C4-2B (cell line): ENCODE data around the gene MESP1.
A peak's percentile ranks its signal among the peaks of the same experiment; 100 is the strongest.

Experiments
- H3K27ac ChIP-seq: fragments of 450-650 bp; 2 replicates; pipeline ENCODE4 v1.5.1; 2017
- CTCF ChIP-seq: fragments of 450-650 bp; conservative IDR thresholded peaks from 2 replicates; pipeline ENCODE4 v1.5.1; 2017; ENCODE audit warnings: mild to moderate bottlenecking
- ZFX ChIP-seq: fragments of 450-650 bp; IDR thresholded peaks from 2 replicates; pipeline ENCODE4 v1.6.1; 2017

Gene MESP1

DNA sequence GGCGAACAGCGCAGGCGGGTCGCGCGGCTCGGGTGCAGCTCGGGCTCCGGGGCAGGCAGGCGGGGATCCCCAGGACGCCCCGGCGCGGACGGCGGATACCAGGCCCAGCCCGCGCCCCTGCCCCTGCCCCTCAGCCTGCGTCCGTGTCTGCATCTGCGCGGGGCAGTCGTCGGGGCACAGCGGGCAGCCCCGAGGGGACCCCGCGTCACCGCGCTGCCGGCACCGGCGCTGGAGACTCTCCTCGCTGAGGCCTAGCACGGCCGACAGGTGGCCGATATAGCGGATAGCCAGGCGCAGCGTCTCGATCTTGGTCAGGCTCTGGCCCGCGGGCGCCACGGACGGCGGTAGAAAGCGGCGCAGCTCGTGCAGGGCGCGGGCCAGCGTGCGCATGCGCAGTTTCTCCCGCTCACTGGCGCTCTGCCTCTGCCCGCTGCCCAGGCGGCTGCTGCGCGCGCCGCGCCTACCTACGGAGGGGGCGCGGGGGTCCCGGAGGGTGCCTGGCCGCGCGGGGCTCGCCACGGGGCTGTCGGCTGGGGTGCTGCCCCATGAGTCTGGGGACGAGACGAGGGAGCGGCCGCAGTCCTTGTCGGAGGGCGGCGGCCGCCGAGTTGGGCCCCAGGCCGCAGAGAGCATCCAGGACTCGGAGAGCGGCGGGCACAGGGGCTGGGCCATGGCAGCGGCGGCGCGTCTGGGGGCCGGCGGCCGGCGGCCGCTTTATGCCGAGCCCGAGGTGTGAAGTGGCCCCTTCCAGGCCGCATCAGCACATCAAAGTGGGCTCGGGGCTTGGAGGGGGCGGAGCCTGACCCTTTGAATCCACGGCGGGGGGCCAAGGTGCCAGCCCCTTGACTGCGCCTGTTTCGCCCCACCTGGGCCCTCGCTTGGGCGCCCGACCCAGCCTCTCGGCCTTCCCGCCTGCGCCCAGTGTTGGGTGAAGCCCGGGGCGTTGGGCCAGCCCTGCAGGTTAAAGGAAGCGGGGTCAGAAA is at the start of gene MESP1:
TSS of gene MESP1 (minus strand) at position 690 of the 983 bp plus-strand sequence. CDS start at position 672, 18 bp downstream.
- peak; percentile 81 for TF ChIP-seq ZFX
- TF ChIP-seq CTCF: peak; percentile 91
- peak within 1 kb of the TSS; percentile 85 for H3K27ac ChIP-seq

DNA sequence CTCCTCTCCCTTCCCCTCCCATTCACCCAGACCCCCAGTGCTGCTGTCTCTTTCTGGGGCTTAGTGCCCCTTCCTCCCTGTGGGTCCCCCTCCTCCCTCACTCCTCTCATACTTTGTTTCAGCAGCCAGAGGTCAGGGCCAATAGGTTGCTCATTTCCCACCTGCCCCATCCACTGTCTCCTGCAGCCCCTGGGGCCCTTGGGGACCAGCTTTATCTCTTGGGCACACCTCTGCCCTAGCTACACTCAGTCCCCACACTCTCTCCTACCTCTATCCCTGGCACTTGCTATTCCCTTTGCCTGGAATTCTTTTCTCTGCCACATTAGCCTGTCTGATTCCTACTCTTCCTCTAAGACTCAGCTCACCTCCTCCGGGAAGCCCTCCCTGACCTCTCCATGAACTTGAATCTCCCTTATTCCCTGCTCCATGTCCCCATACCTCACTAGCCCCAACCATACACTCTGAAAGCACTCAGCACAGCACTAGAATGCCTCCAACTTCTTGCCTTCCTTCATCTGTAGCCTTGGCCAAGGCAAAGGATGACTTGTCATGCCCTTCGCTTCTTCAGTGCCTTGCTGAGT is 49.0 kb upstream of the MESP1 start:
- no peak overlapping the region for H3K27ac ChIP-seq
- TF ChIP-seq ZFX: no peak
- no peak for TF ChIP-seq CTCF

DNA sequence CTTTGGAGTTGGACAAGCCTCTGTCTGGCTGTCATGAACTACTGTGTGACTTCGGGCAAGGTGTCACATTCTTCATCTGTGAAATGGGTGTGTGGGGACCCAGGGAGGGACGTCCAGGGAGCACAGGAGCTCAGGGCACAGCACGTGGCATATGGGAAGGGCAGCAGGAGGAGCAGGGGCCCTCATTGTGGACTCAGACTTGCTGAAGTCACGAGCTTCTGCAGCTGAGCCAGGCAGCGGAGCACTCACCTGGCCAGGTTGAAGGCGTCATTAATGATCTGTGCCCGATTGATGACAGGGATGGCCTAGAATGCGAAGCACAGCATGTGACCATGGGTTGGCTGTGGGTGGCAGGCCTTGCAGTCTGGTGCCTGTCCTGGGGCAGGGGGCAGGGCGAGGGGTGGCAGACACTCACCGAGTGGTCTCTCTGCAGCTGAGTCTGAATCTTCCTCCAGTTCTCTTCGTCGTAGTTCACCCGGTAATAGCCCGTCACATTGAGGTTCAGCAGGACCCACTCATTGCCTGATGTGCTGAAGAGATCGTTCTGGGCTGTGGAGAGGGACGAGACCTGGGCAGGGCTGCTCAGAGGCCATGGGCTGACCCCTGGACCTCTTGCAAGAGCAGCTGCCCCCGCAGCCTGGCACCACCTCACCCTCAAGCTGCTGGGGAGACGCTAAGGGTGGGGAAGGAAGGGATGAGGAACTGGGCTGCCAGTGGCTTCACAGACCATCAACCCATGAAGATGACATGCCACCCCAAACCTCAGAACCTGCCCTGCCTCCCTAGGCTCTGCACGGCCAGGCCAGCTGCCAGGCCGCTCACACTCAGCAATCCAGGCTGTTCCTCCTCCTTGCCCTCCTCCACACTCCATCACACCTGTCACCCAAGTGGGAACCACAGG is 48.2 kb upstream of the MESP1 start:
- TF ChIP-seq ZFX (no peak), CTCF (no peak)
- no peak overlapping the region for H3K27ac ChIP-seq

- TF ChIP-seq ZFX (no peak), CTCF (no peak)
- H3K27ac ChIP-seq: no peak overlapping the region
Measured at GRCh38 chr15:89797678-89798201, 46.7 kb upstream of the MESP1 start.

- H3K27ac ChIP-seq: no peak overlapping the region
- TF ChIP-seq ZFX (no peak), CTCF (no peak)
Measured at GRCh38 chr15:89795996-89796395, 44.9 kb upstream of the MESP1 start.

DNA sequence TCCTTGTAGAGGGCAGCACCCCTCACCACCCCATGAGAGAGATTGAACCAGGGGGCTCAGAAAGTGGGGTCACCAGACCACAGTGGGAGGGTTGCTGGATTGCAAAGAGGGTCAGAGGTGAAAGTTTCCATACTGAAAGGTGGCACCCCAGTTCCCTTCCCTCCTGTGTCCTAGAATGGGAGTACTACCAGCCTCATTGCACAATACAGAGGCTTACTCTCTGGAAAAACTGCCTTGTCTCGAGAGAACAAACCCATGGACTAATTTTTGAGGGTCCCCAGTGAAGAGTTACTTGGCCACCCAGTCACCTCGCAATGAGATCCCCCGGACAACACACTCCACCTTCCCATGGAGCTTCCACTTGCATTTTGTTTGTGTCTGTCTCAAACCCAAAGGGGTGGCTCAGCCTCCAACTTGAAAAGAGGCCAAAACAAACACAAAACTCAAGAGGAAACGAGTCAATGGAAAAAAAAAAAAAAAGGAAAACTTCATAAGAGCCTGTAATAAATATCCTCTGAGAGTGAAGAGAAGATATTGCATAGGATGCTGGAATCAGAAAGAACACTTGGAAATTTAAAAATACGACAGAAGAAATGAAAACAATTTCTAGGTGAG is 43.7 kb upstream of the MESP1 start:
- no peak overlapping the region for H3K27ac ChIP-seq
- TF ChIP-seq ZFX: no peak
- no peak for TF ChIP-seq CTCF
